SK-N-SH (cell line): ENCODE results near the gene KEAP1. TPM values are rescaled to one million over a fixed set of nuclear protein-coding genes. Genes with fewer than 3 reads are reported as not detected.

Experiments used
- CTCF ChIA-PET: fragments of 300-600, 350-600 bp; formaldehyde crosslinking; extraction: SDS; loops from one replicate; lab custom pipeline; 2021; lab: Yijun Ruan, JAX
- POLR2A ChIA-PET: fragments of 350-600 bp; sonication (Branson Sonifier 250); formaldehyde crosslinking; extraction: SDS; loops from one replicate; lab custom pipeline; 2020; ENCODE audit warnings: antibody characterized with exemption, inconsistent platforms; lab: Yijun Ruan, JAX
- DNase-seq: peaks from one replicate; pipeline ENCODE4 v3.0.0; 2012
- H2AFZ ChIP-seq: fragments of 200-600 bp; sonication (generic); 2 replicates; pipeline ENCODE4 v1.8.1; 2016; ENCODE audit warnings: antibody characterized with exemption, mild to moderate bottlenecking, low read depth
- H3F3A ChIP-seq: fragments of 200-600 bp; sonication (generic); replicated peaks from 2 replicates; pipeline ENCODE3; 2016; ENCODE audit warnings: antibody characterized with exemption, mild to moderate bottlenecking; ENCODE audit not compliant: insufficient read depth
- H3K27ac ChIP-seq, 2 experiments: fragments of 200-500 bp in 1 of 2; fragments of 200-600 bp in 1 of 2; sonication (Bioruptor generic) in 1 of 2; sonication (generic), shearing (Covaris generic) in 1 of 2; 2 replicates each; pipeline versions ENCODE4 v1.5.1 to v1.6.1; 2014 to 2016; ENCODE audit warnings: low read depth in 2 of 2, inconsistent platforms in 1 of 2, low read length in 1 of 2, mild to moderate bottlenecking in 1 of 2, mixed read lengths in 1 of 2
- H3K27me3 ChIP-seq: fragments of 200-600 bp; sonication (generic), shearing (Covaris generic); 2 replicates; pipeline ENCODE4 v1.6.1; 2016; ENCODE audit warnings: mixed run types; ENCODE audit not compliant: insufficient read depth
- H3K36me3 ChIP-seq, 2 experiments: fragments of 200-500 bp in 1 of 2; fragments of 200-600 bp in 1 of 2; sonication (Bioruptor generic) in 1 of 2; sonication (generic) in 1 of 2; replicated peaks in 1 of 2; 2 replicates each; pipeline versions ENCODE3 to v1.5.1; 2014 to 2016; ENCODE audit warnings: low read length in 1 of 2, mild to moderate bottlenecking in 1 of 2; ENCODE audit not compliant: insufficient read depth in 2 of 2, control insufficient read depth in 1 of 2
- H3K4me1 ChIP-seq, 2 experiments: fragments of 200-500 bp in 1 of 2; fragments of 200-600 bp in 1 of 2; sonication (Bioruptor generic) in 1 of 2; sonication (generic), shearing (Covaris generic) in 1 of 2; 2 replicates each; pipeline versions ENCODE4 v1.5.1 to v1.6.1; 2014 to 2016; ENCODE audit warnings: low read depth in 1 of 2, low read length in 1 of 2, mixed run types in 1 of 2; ENCODE audit not compliant: insufficient read depth in 2 of 2, control insufficient read depth in 1 of 2
- H3K4me2 ChIP-seq: fragments of 200-600 bp; sonication (generic), shearing (Covaris generic); 2 replicates; pipeline ENCODE4 v1.6.1; 2017; ENCODE audit warnings: mixed run types
- H3K4me3 ChIP-seq, 2 experiments: fragments of 200-500 bp in 1 of 2; fragments of 200-600 bp in 1 of 2; sonication (Bioruptor generic) in 1 of 2; sonication (generic), shearing (Covaris generic) in 1 of 2; 2 replicates each; pipeline versions ENCODE4 v1.5.1 to v1.8.1; 2014 to 2016; ENCODE audit warnings: low read depth in 2 of 2, inconsistent platforms in 1 of 2, low read length in 1 of 2, mild to moderate bottlenecking in 1 of 2, mixed read lengths in 1 of 2, moderate library complexity in 1 of 2
- H3K79me2 ChIP-seq: fragments of 200-600 bp; sonication (generic); 2 replicates; pipeline ENCODE4 v1.8.1; 2017; ENCODE audit warnings: mild to moderate bottlenecking; ENCODE audit not compliant: insufficient read depth
- H3K9ac ChIP-seq: fragments of 200-600 bp; sonication (generic); 2 replicates; pipeline ENCODE4 v1.6.1; 2017; ENCODE audit warnings: mixed run types
- H3K9me2 ChIP-seq: fragments of 200-600 bp; sonication (generic); 2 replicates; pipeline ENCODE4 v1.6.1; 2017; ENCODE audit warnings: mixed run types
- H3K9me3 ChIP-seq: fragments of 200-600 bp; sonication (generic); 2 replicates; pipeline ENCODE4 v1.6.1; 2017; ENCODE audit warnings: mixed run types, mild to moderate bottlenecking, moderate library complexity
- H4K20me1 ChIP-seq: fragments of 200-600 bp; sonication (generic); 2 replicates; pipeline ENCODE4 v1.6.1; 2017; ENCODE audit warnings: mild to moderate bottlenecking, mixed run types; ENCODE audit not compliant: insufficient read depth
- CHD2 ChIP-seq: fragments of 150-350 bp; IDR thresholded peaks from 2 replicates; pipeline ENCODE4 v1.6.1; 2018; ENCODE audit warnings: low read length; ENCODE audit not compliant: partially characterized antibody
- EP300 ChIP-seq, 2 experiments: IDR thresholded peaks; 2 replicates each; pipeline versions ENCODE4 v1.4.0 to v1.6.1; 2012; ENCODE audit warnings: borderline replicate concordance in 1 of 2, low read depth in 1 of 2, low read length in 1 of 2
- EZH2phosphoT487 ChIP-seq: fragments of 200-600 bp; sonication (generic); IDR thresholded peaks from 2 replicates; pipeline ENCODE4 v1.6.1; 2017; ENCODE audit warnings: low read depth, mixed run types, mild to moderate bottlenecking, antibody characterized with exemption, moderate library complexity, borderline replicate concordance
- FOSL2 ChIP-seq: IDR thresholded peaks from 2 replicates; pipeline ENCODE4 v1.4.0; 2012; ENCODE audit warnings: low read depth, mild to moderate bottlenecking, moderate library complexity, borderline replicate concordance
- FOXJ3 ChIP-seq: sonication (generic); formaldehyde crosslinking; IDR thresholded peaks from 2 replicates; pipeline ENCODE4 v1.5.1; 2020; ENCODE audit warnings: mild to moderate bottlenecking, missing genetic modification reagents
- GATA2 ChIP-seq: sonication (generic); formaldehyde crosslinking; IDR thresholded peaks from 2 replicates; pipeline ENCODE4 v1.5.0; 2020; ENCODE audit warnings: mild to moderate bottlenecking, missing genetic modification reagents
- MAX ChIP-seq: IDR thresholded peaks from 2 replicates; pipeline ENCODE4 v1.4.0; 2012; ENCODE audit warnings: low read depth
- MEF2A ChIP-seq: IDR thresholded peaks from 2 replicates; pipeline ENCODE4 v1.4.0; 2012; ENCODE audit warnings: low read depth, borderline replicate concordance
- NRF1 ChIP-seq: IDR thresholded peaks from 2 replicates; pipeline ENCODE4 v1.6.1; 2012; ENCODE audit warnings: low read depth, mild to moderate bottlenecking, low read length
- PBX3 ChIP-seq: IDR thresholded peaks from 2 replicates; pipeline ENCODE4; 2012
- POLR2AphosphoS5 ChIP-seq: IDR thresholded peaks from 2 replicates; pipeline ENCODE4 v1.6.1; 2012; ENCODE audit warnings: low read depth, low read length
- REST ChIP-seq: IDR thresholded peaks from 2 replicates; pipeline ENCODE4 v1.6.1; 2012; ENCODE audit warnings: mild to moderate bottlenecking, low read depth, low read length, moderate library complexity
- RFX5 ChIP-seq: IDR thresholded peaks from 2 replicates; pipeline ENCODE4 v1.6.1; 2012; ENCODE audit warnings: mild to moderate bottlenecking, improper control_type of control experiment, low read length
- RXRA ChIP-seq: IDR thresholded peaks from 2 replicates; pipeline ENCODE4 v1.4.0; 2012; ENCODE audit warnings: low read depth, mild to moderate bottlenecking, borderline replicate concordance
- SIN3A ChIP-seq: IDR thresholded peaks from 2 replicates; pipeline ENCODE4 v1.6.1; 2012; ENCODE audit warnings: low read depth, mild to moderate bottlenecking, low read length, moderate library complexity, borderline replicate concordance
- TCF12 ChIP-seq: IDR thresholded peaks from 2 replicates; pipeline ENCODE4 v1.4.0; 2012
- TEAD4 ChIP-seq: IDR thresholded peaks from 2 replicates; pipeline ENCODE4 v1.4.0; 2012; ENCODE audit warnings: mild to moderate bottlenecking, borderline replicate concordance; ENCODE audit not compliant: insufficient read depth
- USF1 ChIP-seq: IDR thresholded peaks from 2 replicates; pipeline ENCODE4 v1.4.0; 2012; ENCODE audit warnings: low read depth, borderline replicate concordance
- WGBS: methylation state at CpG from one replicate; pipeline ENCODE4 v1.1.6; 2017; ENCODE audit warnings: low lambda C conversion rate; 5-methylcytosine and 5-hydroxymethylcytosine counted together
- polyA plus RNA-seq, 3 experiments: library from polyadenylated mRNA; depleted of rRNA; stranded (reverse); fragments of >200 nt; gene quantifications; 2 replicates each; pipeline ENCODE4 v1.2.3, GENCODE V29; 2012

KEAP1 gene
- polyA plus RNA-seq, 1 of the 3 experiments (the other 2 are of a cell fraction): 72.9 TPM

- no peak overlapping the region for H3K4me2 ChIP-seq
- ChIA-PET CTCF (interaction anchor here (1.1 to 1.4 kb wide), 2 partner anchors 16 to 174 kb away, joined by 4 read pairs; no protein-coding TSS in a partner anchor), POLR2A (no interaction called here)
- TF ChIP-seq TCF12: no peak
- no peak for TF ChIP-seq RFX5
- no peak for TF ChIP-seq GATA2 (CRISPR knock-in tag)
- no peak for TF ChIP-seq FOXJ3 (CRISPR knock-in tag)
- no peak for TF ChIP-seq EP300 (IDR thresholded peaks at IDR 0.05; ENCODE audit: borderline replicate concordance in 1 of 2, low read depth in 1 of 2, low read length in 1 of 2)
- TF ChIP-seq RXRA: no peak
- TF ChIP-seq POLR2AphosphoS5: no peak
- TF ChIP-seq EZH2phosphoT487: no peak
- no peak for TF ChIP-seq TEAD4
- no peak for TF ChIP-seq PBX3
- TF ChIP-seq USF1: no peak
- no peak for TF ChIP-seq MAX
- TF ChIP-seq REST: no peak
- TF ChIP-seq NRF1: no peak
- no peak for TF ChIP-seq MEF2A
- no peak for TF ChIP-seq SIN3A
- TF ChIP-seq FOSL2: no peak
- TF ChIP-seq CHD2: no peak
- H4K20me1 ChIP-seq: no peaks in the 10 kb centered on the region
- H3K9ac ChIP-seq: no peak overlapping the region
- H3K36me3 ChIP-seq: no peaks in the 10 kb centered on the region
- no peak for DNase-seq
- H3K4me3 ChIP-seq: no peak overlapping the region
- H3K9me2 ChIP-seq: no peaks in the 10 kb centered on the region
- H3K9me3 ChIP-seq: no peaks in the 10 kb centered on the region
- 74% methylated on average over 7 of the region's 7 CpGs for WGBS
- no peaks in the 10 kb centered on the region for H3K4me1 ChIP-seq
- H3K27ac ChIP-seq: no peak overlapping the region
- no peak overlapping the region for H2AFZ ChIP-seq
- H3F3A ChIP-seq: no peaks in the 10 kb centered on the region
- no peaks in the 10 kb centered on the region for H3K79me2 ChIP-seq
- H3K27me3 ChIP-seq: no peaks in the 10 kb centered on the region
These were observed 22.5 kb upstream of the KEAP1 start for GRCh38 chr19:10525636-10526035.
